Measurements from ENCODE around the gene DLL4.

The DLL4 gene

DNA sequence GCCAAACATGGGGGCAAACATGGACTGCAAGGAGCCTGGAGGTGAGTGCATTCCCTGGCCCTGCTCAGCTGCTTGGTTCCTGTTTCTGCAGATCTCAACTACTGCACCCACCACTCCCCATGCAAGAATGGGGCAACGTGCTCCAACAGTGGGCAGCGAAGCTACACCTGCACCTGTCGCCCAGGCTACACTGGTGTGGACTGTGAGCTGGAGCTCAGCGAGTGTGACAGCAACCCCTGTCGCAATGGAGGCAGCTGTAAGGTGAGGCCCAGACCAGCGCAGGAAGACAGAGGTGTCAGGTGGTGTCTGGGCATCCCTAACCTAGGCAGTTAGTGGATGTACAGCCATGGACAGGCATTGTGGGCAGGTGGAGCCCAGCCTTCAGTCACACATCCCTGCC, 5.3 kb downstream of the DLL4 start:
- H3K79me2 ChIP-seq (ENCODE audit: control insufficient read depth, low read length), result no peaks in the 10 kb centered on the region
- TF ChIP-seq, protein P1, sequence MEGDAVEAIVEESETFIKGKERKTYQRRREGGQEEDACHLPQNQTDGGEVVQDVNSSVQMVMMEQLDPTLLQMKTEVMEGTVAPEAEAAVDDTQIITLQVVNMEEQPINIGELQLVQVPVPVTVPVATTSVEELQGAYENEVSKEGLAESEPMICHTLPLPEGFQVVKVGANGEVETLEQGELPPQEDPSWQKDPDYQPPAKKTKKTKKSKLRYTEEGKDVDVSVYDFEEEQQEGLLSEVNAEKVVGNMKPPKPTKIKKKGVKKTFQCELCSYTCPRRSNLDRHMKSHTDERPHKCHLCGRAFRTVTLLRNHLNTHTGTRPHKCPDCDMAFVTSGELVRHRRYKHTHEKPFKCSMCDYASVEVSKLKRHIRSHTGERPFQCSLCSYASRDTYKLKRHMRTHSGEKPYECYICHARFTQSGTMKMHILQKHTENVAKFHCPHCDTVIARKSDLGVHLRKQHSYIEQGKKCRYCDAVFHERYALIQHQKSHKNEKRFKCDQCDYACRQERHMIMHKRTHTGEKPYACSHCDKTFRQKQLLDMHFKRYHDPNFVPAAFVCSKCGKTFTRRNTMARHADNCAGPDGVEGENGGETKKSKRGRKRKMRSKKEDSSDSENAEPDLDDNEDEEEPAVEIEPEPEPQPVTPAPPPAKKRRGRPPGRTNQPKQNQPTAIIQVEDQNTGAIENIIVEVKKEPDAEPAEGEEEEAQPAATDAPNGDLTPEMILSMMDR (IDR thresholded peaks at IDR 0.05; ENCODE audit: low read depth, low read length, poor library complexity, severe bottlenecking), result no peak
- no peak for TF ChIP-seq EZH2phosphoT487 (IDR thresholded peaks at IDR 0.05; ENCODE audit: borderline replicate concordance, low read length)
- H3K4me1 ChIP-seq (ENCODE audit: control insufficient read depth, low read length), result peaks cover 33% of the 10 kb centered on the region
- no peak overlapping the region for H3K4me2 ChIP-seq (ENCODE audit: low read length)
- no peaks in the 10 kb centered on the region for H3K9me2 ChIP-seq (replicated peaks; ENCODE audit: control insufficient read depth, low read length)
- H4K20me1 ChIP-seq (ENCODE audit: control insufficient read depth, insufficient read depth, low read depth, low read length), result no peaks in the 10 kb centered on the region
- no peak overlapping the region for H3K4me3 ChIP-seq (ENCODE audit: low read length)
- H3K36me3 ChIP-seq (ENCODE audit: control insufficient read depth, low read length), result no peaks in the 10 kb centered on the region
- H3K27me3 ChIP-seq (ENCODE audit: control insufficient read depth, low read length), result peaks cover 24% of the 10 kb centered on the region
- H3K9me3 ChIP-seq (ENCODE audit: control insufficient read depth, insufficient read depth, low read length), result no peaks in the 10 kb centered on the region
- H3F3A ChIP-seq (ENCODE audit: control insufficient read depth, insufficient read depth), result no peaks in the 10 kb centered on the region
- no peak overlapping the region for H3K27ac ChIP-seq (ENCODE audit: low read depth, low read length)

DNA sequence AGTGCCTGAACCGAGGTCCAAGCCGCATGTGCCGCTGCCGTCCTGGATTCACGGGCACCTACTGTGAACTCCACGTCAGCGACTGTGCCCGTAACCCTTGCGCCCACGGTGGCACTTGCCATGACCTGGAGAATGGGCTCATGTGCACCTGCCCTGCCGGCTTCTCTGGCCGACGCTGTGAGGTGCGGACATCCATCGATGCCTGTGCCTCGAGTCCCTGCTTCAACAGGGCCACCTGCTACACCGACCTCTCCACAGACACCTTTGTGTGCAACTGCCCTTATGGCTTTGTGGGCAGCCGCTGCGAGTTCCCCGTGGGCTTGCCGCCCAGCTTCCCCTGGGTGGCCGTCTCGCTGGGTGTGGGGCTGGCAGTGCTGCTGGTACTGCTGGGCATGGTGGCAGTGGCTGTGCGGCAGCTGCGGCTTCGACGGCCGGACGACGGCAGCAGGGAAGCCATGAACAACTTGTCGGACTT, 7.1 kb downstream of the DLL4 start:
- H3K27me3 ChIP-seq (ENCODE audit: control insufficient read depth, low read length), result peaks cover 6% of the 10 kb centered on the region; the same call in 1 of the 2 replicates
- peaks cover 11% of the 10 kb centered on the region for H3F3A ChIP-seq (ENCODE audit: control insufficient read depth, insufficient read depth)
- no peaks in the 10 kb centered on the region for H3K79me2 ChIP-seq (ENCODE audit: control insufficient read depth, low read length)
- TF ChIP-seq, protein P1 (IDR thresholded peaks at IDR 0.05; ENCODE audit: low read depth, low read length, poor library complexity, severe bottlenecking), result no peak
- TF ChIP-seq EZH2phosphoT487 (IDR thresholded peaks at IDR 0.05; ENCODE audit: borderline replicate concordance, low read length), result no peak
- H3K4me3 ChIP-seq (ENCODE audit: low read length), result no peak overlapping the region
- no peaks in the 10 kb centered on the region for H3K36me3 ChIP-seq (ENCODE audit: control insufficient read depth, low read length)
- no peak overlapping the region for H3K4me2 ChIP-seq (ENCODE audit: low read length)
- no peak overlapping the region for H3K27ac ChIP-seq (ENCODE audit: low read depth, low read length)
- H4K20me1 ChIP-seq (ENCODE audit: control insufficient read depth, insufficient read depth, low read depth, low read length), result no peaks in the 10 kb centered on the region
- H3K9me2 ChIP-seq (replicated peaks; ENCODE audit: control insufficient read depth, low read length), result no peaks in the 10 kb centered on the region
- H3K4me1 ChIP-seq (ENCODE audit: control insufficient read depth, low read length), result peaks cover 33% of the 10 kb centered on the region
- no peaks in the 10 kb centered on the region for H3K9me3 ChIP-seq (ENCODE audit: control insufficient read depth, insufficient read depth, low read length)

DNA sequence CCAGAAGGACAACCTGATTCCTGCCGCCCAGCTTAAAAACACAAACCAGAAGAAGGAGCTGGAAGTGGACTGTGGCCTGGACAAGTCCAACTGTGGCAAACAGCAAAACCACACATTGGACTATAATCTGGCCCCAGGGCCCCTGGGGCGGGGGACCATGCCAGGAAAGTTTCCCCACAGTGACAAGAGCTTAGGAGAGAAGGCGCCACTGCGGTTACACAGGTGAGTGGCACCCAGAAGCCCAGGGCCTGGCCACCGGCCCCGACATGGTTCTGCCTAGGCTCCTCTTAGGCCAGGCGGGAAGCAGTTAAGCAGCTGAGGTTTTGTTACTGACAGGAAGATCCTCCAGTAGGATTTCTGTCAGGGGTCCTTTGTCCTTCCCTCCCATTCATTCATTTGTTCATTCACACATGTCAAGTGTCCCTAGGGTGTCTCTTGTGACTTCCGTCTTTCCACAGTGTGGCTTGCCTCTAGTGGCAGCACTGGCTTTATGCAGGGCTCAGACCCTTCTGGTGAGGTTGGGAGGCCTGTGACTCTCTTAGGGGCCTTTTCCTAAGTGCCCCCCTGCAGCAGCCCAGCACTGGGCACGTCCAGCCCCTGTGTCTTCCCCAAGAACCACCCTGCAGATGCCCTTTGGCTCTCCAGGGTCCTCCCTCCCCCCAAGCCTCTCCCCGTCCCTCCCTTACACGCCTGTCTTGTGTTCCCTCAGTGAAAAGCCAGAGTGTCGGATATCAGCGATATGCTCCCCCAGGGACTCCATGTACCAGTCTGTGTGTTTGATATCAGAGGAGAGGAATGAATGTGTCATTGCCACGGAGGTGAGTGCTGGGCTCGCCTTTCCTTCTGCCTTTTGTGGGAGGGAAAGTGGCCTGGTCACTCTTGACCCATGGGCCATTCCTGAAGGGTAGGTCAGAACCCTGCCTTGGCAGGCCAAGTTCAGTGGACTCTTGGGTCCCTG, 7.8 kb downstream of the DLL4 start:
- Histone ChIP-seq H3F3A (ENCODE audit: control insufficient read depth, insufficient read depth) (peaks cover 11% of the 10 kb centered on the region), H3K27ac (ENCODE audit: low read depth, low read length) (no peak overlapping the region), H3K4me3 (ENCODE audit: low read length) (no peak overlapping the region), H4K20me1 (ENCODE audit: control insufficient read depth, insufficient read depth, low read depth, low read length) (no peaks in the 10 kb centered on the region), H3K9me2 (replicated peaks; ENCODE audit: control insufficient read depth, low read length) (no peaks in the 10 kb centered on the region), H3K36me3 (ENCODE audit: control insufficient read depth, low read length) (no peaks in the 10 kb centered on the region), H3K27me3 (ENCODE audit: control insufficient read depth, low read length) (peaks cover under 1% of the 10 kb centered on the region; the same call in 1 of the 2 replicates), H3K4me1 (ENCODE audit: control insufficient read depth, low read length) (peaks cover 32% of the 10 kb centered on the region), H3K9me3 (ENCODE audit: control insufficient read depth, insufficient read depth, low read length) (no peaks in the 10 kb centered on the region), H3K4me2 (ENCODE audit: low read length) (0 out of 2 replicates have a peak overlapping the region, but pooled peaks have one; percentile 0), H3K79me2 (ENCODE audit: control insufficient read depth, low read length) (no peaks in the 10 kb centered on the region)
- no peak for TF ChIP-seq EZH2phosphoT487 (IDR thresholded peaks at IDR 0.05; ENCODE audit: borderline replicate concordance, low read length)
- TF ChIP-seq, protein P1 (IDR thresholded peaks at IDR 0.05; ENCODE audit: low read depth, low read length, poor library complexity, severe bottlenecking), result peak; percentile 46
